GM12878 (cell line): ENCODE results near the gene ZNF653. TPM values are rescaled to one million over a fixed set of nuclear protein-coding genes. Genes with fewer than 3 reads are reported as not detected.

Source experiments
- CBFB ChIP-seq: IDR thresholded peaks from 2 replicates; pipeline ENCODE4 v1.6.1; 2016; ENCODE audit warnings: antibody characterized with exemption, low read depth
- CHD4 ChIP-seq: fragments of 200-600 bp; sonication (generic); IDR thresholded peaks from 2 replicates; pipeline ENCODE4 v1.6.1; 2016; ENCODE audit warnings: mild to moderate bottlenecking
- CREM ChIP-seq: IDR thresholded peaks from 2 replicates; pipeline ENCODE4 v1.6.1; 2014; ENCODE audit warnings: antibody characterized with exemption, low read depth
- MYB ChIP-seq: fragments of 150-350 bp; IDR thresholded peaks from 2 replicates; pipeline ENCODE4 v1.6.1; 2014; ENCODE audit warnings: mild to moderate bottlenecking, low read depth, low read length, borderline replicate concordance
- NBN ChIP-seq: fragments of 450-650 bp; IDR thresholded peaks from 2 replicates; pipeline ENCODE4 v1.6.1; 2016
- NFYB ChIP-seq: IDR thresholded peaks from 2 replicates; pipeline ENCODE4 v1.6.1; 2011; ENCODE audit warnings: low read depth, mild to moderate bottlenecking, low read length, improper control_type of control experiment, moderate library complexity; ENCODE audit not compliant: insufficient read depth
- POLR2A ChIP-seq: IDR thresholded peaks from 2 replicates; pipeline ENCODE4 v1.6.1; 2011; ENCODE audit warnings: low read depth, mild to moderate bottlenecking, low read length
- RCOR1 ChIP-seq: conservative IDR thresholded peaks from 2 replicates; pipeline ENCODE4 v1.6.1; 2012; ENCODE audit warnings: low read depth, low read length, improper control_type of control experiment
- SMAD1 ChIP-seq: fragments of 450-650 bp; IDR thresholded peaks from 2 replicates; pipeline ENCODE4 v1.6.1; 2018; ENCODE audit warnings: mild to moderate bottlenecking, low read depth; ENCODE audit not compliant: partially characterized antibody
- TCF12 ChIP-seq: IDR thresholded peaks from 2 replicates; pipeline ENCODE4 v1.6.1; 2011; ENCODE audit warnings: low read depth, mild to moderate bottlenecking, low read length
- YY1 ChIP-seq: IDR thresholded peaks from 2 replicates; pipeline ENCODE4 v1.6.1; 2011; ENCODE audit warnings: low read depth, mild to moderate bottlenecking, low read length
- polyA plus RNA-seq, 11 experiments: library from polyadenylated mRNA; depleted of rRNA in 4 of 11; unstranded in 6 of 11; stranded (reverse) in 5 of 11; fragments of >200 nt; fragmentation: Nextera tagmentation in 4 of 11; fragmentation: Illumina TruSeq in 1 of 11; extraction: Ambion mirVana in 4 of 11; extraction: Trizol in 1 of 11; gene quantifications; 1 replicate in 1 of 11; 2 replicates in 10 of 11; pipeline versions ENCODE4 v1.2.1 to v1.2.3, GENCODE V29; 2011 to 2016; ENCODE audit warnings: inconsistent platforms in 2 of 11, missing spikeins in 2 of 11, low read depth in 1 of 11
- total RNA-seq, 4 experiments: library from RNA; depleted of rRNA in 3 of 4; stranded (reverse); fragments of >200 nt in 3 of 4; fragmentation: Illumina TruSeq in 1 of 4; extraction: Trizol in 1 of 4; gene quantifications; 2 replicates each; pipeline versions ENCODE4 v1.2.1 to v1.2.3, GENCODE V29; 2013 to 2021
- TF ChIP-seq, protein P1 (sequence below): IDR thresholded peaks from 2 replicates; pipeline ENCODE4 v1.6.1; 2012; ENCODE audit warnings: low read depth, low read length, improper control_type of control experiment
- TF ChIP-seq, protein P2 (sequence below): IDR thresholded peaks from 2 replicates; pipeline ENCODE4 v1.6.1; 2011; ENCODE audit warnings: borderline replicate concordance, low read depth, mild to moderate bottlenecking, moderate library complexity, mixed read lengths, low read length; ENCODE audit not compliant: insufficient read depth; ENCODE audit errors: extremely low read length
- TF ChIP-seq, protein P3 (sequence below): fragments of 450-650 bp; IDR thresholded peaks from 2 replicates; pipeline ENCODE4 v1.6.1; 2016; ENCODE audit warnings: mild to moderate bottlenecking, moderate library complexity, borderline replicate concordance
- TF ChIP-seq, protein P4 (sequence below): fragments of 450-650 bp; IDR thresholded peaks from 2 replicates; pipeline ENCODE4 v1.6.1; 2017; ENCODE audit warnings: antibody characterized with exemption, mild to moderate bottlenecking, moderate library complexity
- TF ChIP-seq, protein P5 (sequence below): fragments of 450-650 bp; IDR thresholded peaks from 2 replicates; pipeline ENCODE4 v1.6.1; 2018; ENCODE audit warnings: borderline replicate concordance, mild to moderate bottlenecking; ENCODE audit not compliant: partially characterized antibody

ZNF653 gene
- total and polyA plus RNA-seq, 10 of the 15 experiments (the other 5 are each of a cell fraction or from before 2014, with no cell fraction given) = 2.2 to 13.2 (median 6.7) TPM; not detected in 2

DNA sequence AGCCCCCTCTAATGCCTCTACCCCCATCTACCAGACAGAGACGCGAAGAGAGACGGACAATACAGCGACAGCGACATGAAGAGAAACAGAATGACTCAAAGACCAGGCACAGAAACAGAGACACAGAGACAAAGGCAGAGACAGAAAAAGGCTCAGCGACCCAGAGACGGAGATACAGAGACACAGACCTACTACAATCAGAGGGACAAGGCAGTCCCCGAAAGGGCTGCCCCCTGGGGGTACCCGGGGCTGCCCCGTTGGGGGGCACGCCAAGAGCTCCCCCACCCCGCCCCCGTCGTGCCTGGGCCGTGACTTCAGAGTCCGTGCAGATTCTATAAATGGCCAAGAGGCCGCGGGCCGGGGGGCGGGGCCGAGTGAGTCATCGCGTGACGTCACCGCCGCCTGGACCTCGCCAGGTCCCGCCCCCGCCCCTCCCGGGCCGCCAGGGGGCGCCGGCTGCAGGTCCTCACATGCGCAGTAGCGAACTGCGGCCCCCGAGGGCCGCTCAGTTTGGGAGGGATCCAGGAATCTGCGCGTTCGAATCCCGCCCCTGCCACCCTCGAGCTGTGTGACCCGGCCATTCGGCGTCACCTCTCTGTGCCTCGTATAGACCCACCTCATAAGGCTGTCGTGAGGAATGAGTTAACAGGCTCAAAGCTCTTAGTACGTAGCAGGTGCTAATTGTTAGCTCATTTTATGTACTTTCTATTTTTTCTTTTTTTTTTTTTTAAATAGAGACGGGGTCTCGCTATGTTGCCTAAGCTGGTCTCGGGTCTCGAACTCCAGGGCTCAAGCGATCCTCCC is 30.4 kb upstream of the ZNF653 start (continued):
- TF ChIP-seq POLR2A = no peak
- TF ChIP-seq, protein P1, sequence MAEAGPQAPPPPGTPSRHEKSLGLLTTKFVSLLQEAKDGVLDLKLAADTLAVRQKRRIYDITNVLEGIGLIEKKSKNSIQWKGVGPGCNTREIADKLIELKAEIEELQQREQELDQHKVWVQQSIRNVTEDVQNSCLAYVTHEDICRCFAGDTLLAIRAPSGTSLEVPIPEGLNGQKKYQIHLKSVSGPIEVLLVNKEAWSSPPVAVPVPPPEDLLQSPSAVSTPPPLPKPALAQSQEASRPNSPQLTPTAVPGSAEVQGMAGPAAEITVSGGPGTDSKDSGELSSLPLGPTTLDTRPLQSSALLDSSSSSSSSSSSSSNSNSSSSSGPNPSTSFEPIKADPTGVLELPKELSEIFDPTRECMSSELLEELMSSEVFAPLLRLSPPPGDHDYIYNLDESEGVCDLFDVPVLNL = no peak
- TF ChIP-seq CREM = peak; percentile 84
- TF ChIP-seq, protein P2, sequence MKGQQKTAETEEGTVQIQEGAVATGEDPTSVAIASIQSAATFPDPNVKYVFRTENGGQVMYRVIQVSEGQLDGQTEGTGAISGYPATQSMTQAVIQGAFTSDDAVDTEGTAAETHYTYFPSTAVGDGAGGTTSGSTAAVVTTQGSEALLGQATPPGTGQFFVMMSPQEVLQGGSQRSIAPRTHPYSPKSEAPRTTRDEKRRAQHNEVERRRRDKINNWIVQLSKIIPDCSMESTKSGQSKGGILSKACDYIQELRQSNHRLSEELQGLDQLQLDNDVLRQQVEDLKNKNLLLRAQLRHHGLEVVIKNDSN = no peak
- TF ChIP-seq NFYB = no peak
- TF ChIP-seq TCF12 = no peak; the same call in 1 of the 2 replicates
- TF ChIP-seq, protein P3, sequence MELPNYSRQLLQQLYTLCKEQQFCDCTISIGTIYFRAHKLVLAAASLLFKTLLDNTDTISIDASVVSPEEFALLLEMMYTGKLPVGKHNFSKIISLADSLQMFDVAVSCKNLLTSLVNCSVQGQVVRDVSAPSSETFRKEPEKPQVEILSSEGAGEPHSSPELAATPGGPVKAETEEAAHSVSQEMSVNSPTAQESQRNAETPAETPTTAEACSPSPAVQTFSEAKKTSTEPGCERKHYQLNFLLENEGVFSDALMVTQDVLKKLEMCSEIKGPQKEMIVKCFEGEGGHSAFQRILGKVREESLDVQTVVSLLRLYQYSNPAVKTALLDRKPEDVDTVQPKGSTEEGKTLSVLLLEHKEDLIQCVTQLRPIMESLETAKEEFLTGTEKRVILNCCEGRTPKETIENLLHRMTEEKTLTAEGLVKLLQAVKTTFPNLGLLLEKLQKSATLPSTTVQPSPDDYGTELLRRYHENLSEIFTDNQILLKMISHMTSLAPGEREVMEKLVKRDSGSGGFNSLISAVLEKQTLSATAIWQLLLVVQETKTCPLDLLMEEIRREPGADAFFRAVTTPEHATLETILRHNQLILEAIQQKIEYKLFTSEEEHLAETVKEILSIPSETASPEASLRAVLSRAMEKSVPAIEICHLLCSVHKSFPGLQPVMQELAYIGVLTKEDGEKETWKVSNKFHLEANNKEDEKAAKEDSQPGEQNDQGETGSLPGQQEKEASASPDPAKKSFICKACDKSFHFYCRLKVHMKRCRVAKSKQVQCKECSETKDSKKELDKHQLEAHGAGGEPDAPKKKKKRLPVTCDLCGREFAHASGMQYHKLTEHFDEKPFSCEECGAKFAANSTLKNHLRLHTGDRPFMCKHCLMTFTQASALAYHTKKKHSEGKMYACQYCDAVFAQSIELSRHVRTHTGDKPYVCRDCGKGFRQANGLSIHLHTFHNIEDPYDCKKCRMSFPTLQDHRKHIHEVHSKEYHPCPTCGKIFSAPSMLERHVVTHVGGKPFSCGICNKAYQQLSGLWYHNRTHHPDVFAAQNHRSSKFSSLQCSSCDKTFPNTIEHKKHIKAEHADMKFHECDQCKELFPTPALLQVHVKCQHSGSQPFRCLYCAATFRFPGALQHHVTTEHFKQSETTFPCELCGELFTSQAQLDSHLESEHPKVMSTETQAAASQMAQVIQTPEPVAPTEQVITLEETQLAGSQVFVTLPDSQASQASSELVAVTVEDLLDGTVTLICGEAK = no peak; the same call in 1 of the 2 replicates
- TF ChIP-seq RCOR1 = peak; percentile 64; the same call in 1 of the 2 replicates
- no peak for TF ChIP-seq CHD4
- TF ChIP-seq CBFB = no peak
- TF ChIP-seq YY1 = peak; percentile 71; the same call in 1 of the 2 replicates
- peak; percentile 84; the same call in 1 of the 2 replicates for TF ChIP-seq NBN
- TF ChIP-seq MYB = no peak
- TF ChIP-seq, protein P4, sequence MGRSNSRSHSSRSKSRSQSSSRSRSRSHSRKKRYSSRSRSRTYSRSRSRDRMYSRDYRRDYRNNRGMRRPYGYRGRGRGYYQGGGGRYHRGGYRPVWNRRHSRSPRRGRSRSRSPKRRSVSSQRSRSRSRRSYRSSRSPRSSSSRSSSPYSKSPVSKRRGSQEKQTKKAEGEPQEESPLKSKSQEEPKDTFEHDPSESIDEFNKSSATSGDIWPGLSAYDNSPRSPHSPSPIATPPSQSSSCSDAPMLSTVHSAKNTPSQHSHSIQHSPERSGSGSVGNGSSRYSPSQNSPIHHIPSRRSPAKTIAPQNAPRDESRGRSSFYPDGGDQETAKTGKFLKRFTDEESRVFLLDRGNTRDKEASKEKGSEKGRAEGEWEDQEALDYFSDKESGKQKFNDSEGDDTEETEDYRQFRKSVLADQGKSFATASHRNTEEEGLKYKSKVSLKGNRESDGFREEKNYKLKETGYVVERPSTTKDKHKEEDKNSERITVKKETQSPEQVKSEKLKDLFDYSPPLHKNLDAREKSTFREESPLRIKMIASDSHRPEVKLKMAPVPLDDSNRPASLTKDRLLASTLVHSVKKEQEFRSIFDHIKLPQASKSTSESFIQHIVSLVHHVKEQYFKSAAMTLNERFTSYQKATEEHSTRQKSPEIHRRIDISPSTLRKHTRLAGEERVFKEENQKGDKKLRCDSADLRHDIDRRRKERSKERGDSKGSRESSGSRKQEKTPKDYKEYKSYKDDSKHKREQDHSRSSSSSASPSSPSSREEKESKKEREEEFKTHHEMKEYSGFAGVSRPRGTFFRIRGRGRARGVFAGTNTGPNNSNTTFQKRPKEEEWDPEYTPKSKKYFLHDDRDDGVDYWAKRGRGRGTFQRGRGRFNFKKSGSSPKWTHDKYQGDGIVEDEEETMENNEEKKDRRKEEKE = no peak
- TF ChIP-seq SMAD1 = no peak
- TF ChIP-seq, protein P5, sequence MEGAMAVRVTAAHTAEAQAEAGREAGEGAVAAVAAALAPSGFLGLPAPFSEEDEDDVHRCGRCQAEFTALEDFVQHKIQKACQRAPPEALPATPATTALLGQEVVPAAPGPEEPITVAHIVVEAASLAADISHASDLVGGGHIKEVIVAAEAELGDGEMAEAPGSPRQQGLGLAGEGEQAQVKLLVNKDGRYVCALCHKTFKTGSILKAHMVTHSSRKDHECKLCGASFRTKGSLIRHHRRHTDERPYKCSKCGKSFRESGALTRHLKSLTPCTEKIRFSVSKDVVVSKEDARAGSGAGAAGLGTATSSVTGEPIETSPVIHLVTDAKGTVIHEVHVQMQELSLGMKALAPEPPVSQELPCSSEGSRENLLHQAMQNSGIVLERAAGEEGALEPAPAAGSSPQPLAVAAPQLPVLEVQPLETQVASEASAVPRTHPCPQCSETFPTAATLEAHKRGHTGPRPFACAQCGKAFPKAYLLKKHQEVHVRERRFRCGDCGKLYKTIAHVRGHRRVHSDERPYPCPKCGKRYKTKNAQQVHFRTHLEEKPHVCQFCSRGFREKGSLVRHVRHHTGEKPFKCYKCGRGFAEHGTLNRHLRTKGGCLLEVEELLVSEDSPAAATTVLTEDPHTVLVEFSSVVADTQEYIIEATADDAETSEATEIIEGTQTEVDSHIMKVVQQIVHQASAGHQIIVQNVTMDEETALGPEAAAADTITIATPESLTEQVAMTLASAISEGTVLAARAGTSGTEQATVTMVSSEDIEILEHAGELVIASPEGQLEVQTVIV = no peak
